Pancreas (tissue), 10 donors: ENCODE data around the gene NOM1. TPM values are rescaled to one million over a fixed set of nuclear protein-coding genes. Genes with fewer than 3 reads are reported as not detected.
"Not testable (repeated sequence)": the region's sequence is repeated elsewhere in the genome, so short reads cannot be mapped to it uniquely, and the experiment has no call there.

Experiments used
- ATAC-seq, 4 donors: fragments of 200-7000 bp; cut with Tn5 transposase; one replicate each; pipeline versions ENCODE4 v1.8.0 to v1.9.1; 2020; ENCODE audit warnings: mild to moderate bottlenecking in 4 of 4, moderate library complexity in 4 of 4
- DNase-seq, 6 donors: peaks; one replicate each; pipeline ENCODE4 v3.0.0-alpha.2; 2020
- FAIRE-seq: peaks from 2 replicates; lab custom pipeline; 2012; peaks lifted over from hg19 to GRCh38; lab: Jason Lieb, UNC
- H3K27ac ChIP-seq, 4 donors: fragments of 200-600 bp; sonication (generic); 1 replicate in 3 of 4; 2 replicates in 1 of 4; pipeline versions ENCODE4 v1.5.0 to v1.8.0; 2020
- H3K27me3 ChIP-seq, 4 donors: fragments of 200-600 bp; one replicate each; pipeline ENCODE4 v1.8.0; 2021
- H3K36me3 ChIP-seq, 3 donors: fragments of 200-600 bp; sonication (generic) in 1 of 3; one replicate each; pipeline versions ENCODE4 v1.5.0 to v1.8.0; 2020 to 2021
- H3K4me1 ChIP-seq, 3 donors: fragments of 200-600 bp; one replicate each; pipeline ENCODE4 v1.8.0; 2021
- H3K4me3 ChIP-seq, 4 donors: fragments of 200-600 bp; sonication (generic) in 2 of 4; one replicate each; pipeline versions ENCODE4 v1.5.0 to v1.8.0; 2020 to 2021
- H3K9me3 ChIP-seq, 4 donors: fragments of 200-600 bp; one replicate each; pipeline ENCODE4 v1.8.0; 2021
- WGBS, 2 donors: extraction: QIAGEN DNeasy Blood & Tissue Kit; methylation state at CpG; one replicate each; pipeline ENCODE4 v1.1.7; 2013; 5-methylcytosine and 5-hydroxymethylcytosine counted together
- intact Hi-C, 3 donors: fragments of 100-400 bp; cut with DNase I; formaldehyde crosslinking; loops; one replicate each; pipeline versions ENCODE4 v1.11.1 to v1.14.2; 2022
- polyA plus RNA-seq, 2 donors: library from polyadenylated mRNA; stranded (reverse); fragments of 200-250 nt; gene quantifications; one replicate each; pipeline ENCODE4 v1.2.3, GENCODE V29; 2013
- total RNA-seq, 6 donors: library from RNA; stranded (reverse); fragmentation: NEBNext Ultra II Directional in 4 of 6; extraction: Animal tissue kit (Norgen Biotek cat#: 25700) in 4 of 6; gene quantifications; one replicate each; pipeline versions ENCODE4 v1.2.1 to v1.2.4, GENCODE V29; 2021 to 2023
- TF ChIP-seq, protein P1 (sequence below), 4 donors: fragments of 200-600 bp; sonication (generic) in 3 of 4; IDR thresholded peaks; one replicate each; pipeline versions ENCODE4 v1.5.0 to v1.8.0; 2021; ENCODE audit warnings: antibody characterized with exemption in 4 of 4
- donor health status: healthy with polysubstance abuse.
- donor health status: DM: no; HTN: no; CAD: no; lungs with moderate emphysema.
- donor health status: DM: no; HTN: no; CAD: no.
- donor health status: control.
- donor health status: control.
- donor health status: Bipolar disorder and iron deficiency.
- donor health status: DM: yes; HTN: yes; CAD: no.
- donor health status: DM: no; HTN: no; CAD: no.
- donor health status: DM: no; HTN: no; CAD: no.
- donor health status: DM: yes; HTN: yes; CAD: no.

The NOM1 gene
- total and polyA plus RNA-seq, 8 donors = 7.2 to 12.9 (median 8.7) TPM

DNA sequence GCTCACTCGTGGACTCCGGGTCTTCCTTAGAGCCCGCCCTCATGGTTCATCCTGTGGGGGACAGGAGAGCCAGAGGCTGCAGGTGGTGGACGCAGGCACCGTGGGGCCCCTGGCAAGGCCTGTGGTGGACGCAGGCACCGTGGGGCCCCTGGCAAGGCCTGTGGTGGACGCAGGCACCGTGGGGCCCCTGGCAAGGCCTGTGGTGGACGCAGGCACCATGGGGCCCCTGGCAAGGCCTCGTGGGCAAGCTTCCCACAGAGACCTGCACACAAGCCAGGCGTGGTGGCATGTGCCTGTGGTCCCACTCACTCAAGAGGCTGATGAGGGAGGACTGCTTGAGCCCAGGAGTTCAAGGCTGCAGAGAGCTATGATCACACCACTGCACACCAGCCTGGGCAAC lies 23.7 kb upstream of the NOM1 start:
- H3K36me3 ChIP-seq, H3K9me3 ChIP-seq, H3K4me3 ChIP-seq, DNase-seq, ATAC-seq, H3K27me3 ChIP-seq, H3K4me1 ChIP-seq, H3K27ac ChIP-seq, intact Hi-C loops, FAIRE-seq: not testable (repeated sequence)
- 87 to 93% methylated on average over 10 to 12 of the region's 12 CpGs for WGBS, 2 donors

DNA sequence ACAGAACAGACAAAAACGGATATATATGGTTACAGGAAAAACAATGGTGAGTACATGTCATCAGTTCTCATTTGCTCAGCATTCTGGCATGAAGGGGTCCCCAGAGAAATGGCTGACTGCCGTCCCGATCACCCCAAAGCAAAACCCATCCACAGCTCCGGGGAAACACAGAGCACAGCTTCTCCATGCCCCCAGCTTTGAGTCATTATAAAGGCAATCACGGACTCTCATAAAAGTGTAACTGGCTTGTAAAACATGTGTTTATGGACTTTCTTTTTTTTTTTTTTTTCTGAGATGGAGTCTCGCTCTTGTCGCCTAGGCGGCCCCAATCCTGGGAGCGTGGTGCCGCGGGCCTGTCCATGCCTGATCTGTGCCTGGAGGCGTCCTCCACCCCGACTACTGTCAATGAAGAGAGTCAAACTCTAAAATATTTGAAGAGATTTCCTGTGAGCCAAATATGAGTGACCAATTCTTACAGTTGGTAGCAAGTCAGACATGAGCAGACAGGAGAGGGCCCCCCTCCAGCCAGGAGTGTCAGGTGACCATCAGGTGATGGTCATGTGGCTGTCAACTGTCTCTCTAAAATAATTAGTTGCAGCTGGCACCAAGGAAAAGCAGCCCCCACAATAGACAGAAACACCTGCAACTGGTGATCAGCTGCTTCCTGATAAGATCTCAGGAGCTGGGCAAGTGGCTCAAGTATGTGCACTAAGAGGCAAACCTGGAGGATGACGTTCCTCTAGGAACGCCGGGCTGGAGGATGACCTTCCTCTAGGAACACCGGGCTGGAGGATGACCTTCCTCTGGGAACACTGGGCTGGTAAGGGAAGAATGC lies 21.7 kb upstream of the NOM1 start:
- WGBS, 2 donors = 67 to 71% methylated on average over 17 of the region's 17 CpGs
- Histone ChIP-seq H3K27ac (no peak overlapping the region), H3K9me3 (no peaks in the 10 kb centered on the region), H3K36me3 (no peaks in the 10 kb centered on the region), H3K27me3 (no peaks in the 10 kb centered on the region), H3K4me1 (peaks cover 0 to 8% (median 6%) of the 10 kb centered on the region in 3 donors), H3K4me3 (no peak overlapping the region)
- FAIRE-seq (no peak), DNase-seq (no peak), ATAC-seq (no peak)
- intact Hi-C loops = no loop called here
- TF ChIP-seq, protein P1, sequence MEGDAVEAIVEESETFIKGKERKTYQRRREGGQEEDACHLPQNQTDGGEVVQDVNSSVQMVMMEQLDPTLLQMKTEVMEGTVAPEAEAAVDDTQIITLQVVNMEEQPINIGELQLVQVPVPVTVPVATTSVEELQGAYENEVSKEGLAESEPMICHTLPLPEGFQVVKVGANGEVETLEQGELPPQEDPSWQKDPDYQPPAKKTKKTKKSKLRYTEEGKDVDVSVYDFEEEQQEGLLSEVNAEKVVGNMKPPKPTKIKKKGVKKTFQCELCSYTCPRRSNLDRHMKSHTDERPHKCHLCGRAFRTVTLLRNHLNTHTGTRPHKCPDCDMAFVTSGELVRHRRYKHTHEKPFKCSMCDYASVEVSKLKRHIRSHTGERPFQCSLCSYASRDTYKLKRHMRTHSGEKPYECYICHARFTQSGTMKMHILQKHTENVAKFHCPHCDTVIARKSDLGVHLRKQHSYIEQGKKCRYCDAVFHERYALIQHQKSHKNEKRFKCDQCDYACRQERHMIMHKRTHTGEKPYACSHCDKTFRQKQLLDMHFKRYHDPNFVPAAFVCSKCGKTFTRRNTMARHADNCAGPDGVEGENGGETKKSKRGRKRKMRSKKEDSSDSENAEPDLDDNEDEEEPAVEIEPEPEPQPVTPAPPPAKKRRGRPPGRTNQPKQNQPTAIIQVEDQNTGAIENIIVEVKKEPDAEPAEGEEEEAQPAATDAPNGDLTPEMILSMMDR (IDR thresholded peaks at IDR 0.05) = no peak

DNA sequence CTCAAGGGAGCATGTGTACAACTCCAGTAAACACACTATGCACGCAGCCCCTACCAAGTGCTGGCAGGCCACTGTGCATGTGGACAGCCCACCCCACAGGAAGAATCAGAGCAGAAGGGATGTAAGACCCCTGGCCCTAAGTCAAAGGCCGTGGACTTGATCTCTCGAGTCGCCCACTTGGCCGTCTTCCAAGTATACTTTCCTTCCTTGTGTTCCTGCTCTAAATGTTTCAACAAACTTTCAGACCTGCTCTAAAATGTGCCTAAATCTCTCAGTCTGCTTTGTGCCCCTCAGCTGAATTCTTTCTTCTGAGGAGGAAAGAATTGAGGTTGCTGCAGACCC lies 21.1 kb upstream of the NOM1 start:
- Histone ChIP-seq H3K9me3 (no peaks in the 10 kb centered on the region), H3K27ac (no peak overlapping the region), H3K4me1 (peaks cover 0 to 8% (median 6%) of the 10 kb centered on the region in 3 donors), H3K36me3 (no peaks in the 10 kb centered on the region), H3K27me3 (no peaks in the 10 kb centered on the region), H3K4me3 (no peak overlapping the region)
- intact Hi-C loops = no loop called here
- ATAC-seq (no peak), DNase-seq (no peak), FAIRE-seq (no peak)
- WGBS, 2 donors = 20 to 22% methylated on average over 5 of the region's 5 CpGs
- TF ChIP-seq, protein P1 (IDR thresholded peaks at IDR 0.05) = no peak

DNA sequence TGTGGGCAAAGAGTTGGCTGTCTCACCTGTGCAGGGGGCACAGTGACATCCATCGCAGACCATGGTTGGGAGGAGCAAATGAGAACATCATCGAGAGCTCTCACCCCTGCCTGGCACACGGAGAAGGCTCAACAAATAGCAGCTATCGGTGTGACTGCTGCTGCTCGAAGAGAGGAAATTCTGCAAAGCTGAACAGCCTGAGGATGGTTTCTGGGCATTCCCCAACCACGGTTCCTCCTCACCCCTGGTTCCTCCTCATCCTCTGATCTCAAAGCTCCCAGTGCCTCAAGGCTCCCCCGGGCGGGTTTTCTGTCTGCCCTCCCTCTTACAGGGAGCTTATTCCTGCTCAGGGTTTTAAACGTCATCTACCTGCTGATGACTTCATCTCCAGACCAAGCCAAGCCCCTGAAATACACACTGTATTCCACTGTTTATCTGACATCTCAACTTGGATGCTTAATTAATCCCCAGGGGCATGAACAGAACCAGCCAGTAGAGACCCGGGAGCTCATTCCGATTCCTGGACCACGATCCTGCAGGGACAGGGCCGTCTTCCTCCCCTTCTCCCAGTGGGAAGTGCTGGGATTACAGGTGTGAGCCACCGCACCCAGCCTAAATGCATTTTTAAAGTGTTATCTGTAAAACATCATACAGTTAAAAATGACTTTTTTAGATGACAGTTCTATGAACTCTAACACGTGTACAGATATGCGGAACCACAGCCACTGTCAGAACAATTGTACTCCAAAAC lies 19.5 kb upstream of the NOM1 start:
- intact Hi-C loops = no loop called here
- Histone ChIP-seq H3K27ac (no peak overlapping the region), H3K9me3 (no peaks in the 10 kb centered on the region), H3K4me1 (peaks cover 0 to 8% (median 6%) of the 10 kb centered on the region in 3 donors), H3K27me3 (no peaks in the 10 kb centered on the region), H3K4me3 (no peak overlapping the region), H3K36me3 (no peaks in the 10 kb centered on the region)
- FAIRE-seq = no peak
- no peak for ATAC-seq
- DNase-seq = no peak
- 47 to 66% methylated on average over 16 of the region's 16 CpGs for WGBS, 2 donors
- TF ChIP-seq, protein P1 (IDR thresholded peaks at IDR 0.05) = no peak

DNA sequence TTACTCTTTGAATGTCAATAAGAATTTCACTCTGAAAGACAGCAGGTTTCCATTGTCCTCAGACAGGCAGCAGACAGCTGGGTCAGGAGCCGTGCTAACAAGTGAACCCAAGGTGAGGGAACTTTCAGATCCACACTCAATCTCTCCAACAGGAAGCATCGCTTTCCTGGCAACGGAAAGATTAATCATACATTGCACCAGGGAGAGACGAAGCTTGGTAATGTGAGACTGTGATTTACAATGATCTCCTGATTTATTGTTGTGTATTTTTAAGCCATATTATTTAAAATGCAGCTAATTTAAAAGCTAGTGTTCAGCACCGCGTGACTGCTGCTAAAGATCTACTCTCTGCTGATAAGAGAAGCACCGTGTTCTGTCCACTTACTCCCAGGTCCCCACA lies 17.5 kb upstream of the NOM1 start:
- DNase-seq (no peak), FAIRE-seq (no peak), ATAC-seq (peak; percentile 40 to 82 (median 77))
- no peaks in the 10 kb centered on the region for H3K27me3 ChIP-seq
- no peak overlapping the region for H3K4me3 ChIP-seq
- H3K4me1 ChIP-seq = peaks cover 0 to 8% (median 6%) of the 10 kb centered on the region in 3 donors
- H3K27ac ChIP-seq = peak overlapping the region in 2 of 4 donors; percentile 30 to 44
- TF ChIP-seq, protein P1 (IDR thresholded peaks at IDR 0.05) = no peak
- intact Hi-C loops = no loop called here
- WGBS, 2 donors = 4 to 6% methylated on average over 7 of the region's 7 CpGs
- no peaks in the 10 kb centered on the region for H3K36me3 ChIP-seq
- no peaks in the 10 kb centered on the region for H3K9me3 ChIP-seq
